Tongue (tissue), 2 donors: Measurements from ENCODE around the gene PDGFD. TPM values are rescaled to one million over a fixed set of nuclear protein-coding genes. Genes with fewer than 3 reads are reported as not detected.

Experiments
- DNase-seq: peaks from one replicate; pipeline ENCODE4 v3.0.0-alpha.2; 2015
- total RNA-seq: library from RNA; depleted of rRNA; stranded (reverse); fragments of >200 nt; gene quantifications from one replicate; pipeline ENCODE4 v1.2.3, GENCODE V29; 2014

PDGFD gene
- total RNA-seq, 1 donor from 2014 or later = 9.5 TPM

DNA sequence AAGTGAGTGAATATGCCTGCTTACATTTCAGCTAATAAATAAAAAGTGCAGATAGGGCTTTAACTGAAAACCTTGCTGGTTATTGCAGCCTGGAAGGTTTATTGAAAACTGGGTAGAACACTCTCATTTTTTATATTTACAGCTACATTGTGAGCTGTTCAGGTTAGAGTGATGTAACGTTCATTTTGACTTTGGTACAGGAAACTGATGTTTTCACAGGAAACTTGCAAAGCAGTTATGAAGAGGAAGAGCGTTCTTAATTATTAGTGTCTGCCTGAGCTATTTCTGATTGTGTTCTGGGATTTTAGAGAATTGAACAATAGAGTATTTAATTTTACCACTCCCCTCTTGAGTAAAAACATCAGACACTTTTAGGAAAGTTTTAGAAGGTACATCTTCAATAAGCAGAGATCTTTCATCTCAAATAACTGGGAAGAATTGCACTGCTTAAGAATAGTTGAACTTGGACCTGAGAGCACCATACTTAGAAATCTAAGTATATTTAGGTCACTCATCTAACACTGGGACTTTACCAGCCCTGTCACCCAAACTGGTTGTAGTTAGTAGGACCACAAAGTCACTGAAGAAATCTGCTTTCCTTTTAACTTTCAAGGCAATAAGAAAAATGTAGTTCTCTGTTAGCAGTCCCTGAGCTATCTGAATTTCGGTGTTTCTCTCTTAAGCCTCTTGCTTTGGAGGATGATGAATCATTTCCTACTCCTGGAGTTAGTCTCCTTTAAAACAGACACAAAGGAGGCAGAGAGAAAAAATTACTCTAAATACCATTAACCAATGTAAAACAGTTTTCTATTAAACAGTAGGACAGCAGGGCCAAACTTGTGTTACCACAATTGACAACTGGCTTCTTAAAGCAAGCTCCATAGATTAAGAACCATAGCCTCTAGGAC is 256.1 kb downstream of the PDGFD start:
- DNase-seq = no peak

GRCh38 chr11:103907136-103907535 is 256.8 kb downstream of the PDGFD start:
- DNase-seq = no peak

GRCh38 chr11:103906291-103906867 is 257.6 kb downstream of the PDGFD start:
- no peak for DNase-seq

GRCh38 chr11:103904324-103904667 is 259.7 kb downstream of the PDGFD start:
- DNase-seq = no peak

- no peak for DNase-seq
Measured at GRCh38 chr11:103903621-103904323, 260.2 kb downstream of the PDGFD start.

DNA sequence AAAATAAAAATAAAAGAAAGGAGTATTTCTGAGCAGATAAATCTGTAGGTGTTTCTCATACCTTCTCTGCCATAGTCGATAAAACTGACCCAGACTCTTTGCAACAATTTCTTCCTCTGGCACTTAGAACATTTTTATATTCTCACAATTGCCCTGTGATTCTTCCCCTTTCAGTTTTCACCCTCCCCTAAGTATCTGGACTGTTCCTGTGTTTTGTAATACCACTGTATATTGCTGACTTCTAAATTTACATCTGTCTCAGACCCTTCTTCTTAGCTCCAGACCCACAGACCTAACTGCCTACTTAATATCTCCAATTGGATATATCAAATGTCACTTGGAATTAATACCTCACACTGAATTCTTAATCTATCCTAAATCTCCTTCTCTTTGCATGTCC is 261.0 kb downstream of the PDGFD start:
- DNase-seq = no peak

DNA sequence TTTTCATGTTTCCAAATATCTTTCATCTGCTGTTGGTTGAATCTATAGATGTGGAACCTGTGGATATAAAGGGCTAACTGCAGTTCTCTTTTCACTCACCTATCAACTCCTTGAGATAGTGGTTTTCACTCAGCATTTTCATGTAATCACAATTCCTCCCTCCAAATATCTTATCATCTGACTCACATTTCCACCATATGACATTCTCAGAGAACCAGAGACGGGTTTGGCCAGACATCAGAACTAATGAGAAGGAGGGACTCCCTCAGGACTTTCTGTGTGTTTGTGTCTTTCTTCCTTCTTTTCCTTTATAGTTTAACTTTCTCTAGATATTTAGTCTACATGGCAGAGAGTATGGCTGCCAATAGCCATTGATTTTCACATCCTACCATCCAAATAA is 262.3 kb downstream of the PDGFD start:
- DNase-seq = no peak

- DNase-seq = no peak
Measured at GRCh38 chr11:103898577-103899336, 265.2 kb downstream of the PDGFD start.

GRCh38 chr11:103898065-103898464 is 265.9 kb downstream of the PDGFD start:
- DNase-seq = no peak

- DNase-seq = no peak
Measured at GRCh38 chr11:103897160-103897936, 266.6 kb downstream of the PDGFD start.

DNA sequence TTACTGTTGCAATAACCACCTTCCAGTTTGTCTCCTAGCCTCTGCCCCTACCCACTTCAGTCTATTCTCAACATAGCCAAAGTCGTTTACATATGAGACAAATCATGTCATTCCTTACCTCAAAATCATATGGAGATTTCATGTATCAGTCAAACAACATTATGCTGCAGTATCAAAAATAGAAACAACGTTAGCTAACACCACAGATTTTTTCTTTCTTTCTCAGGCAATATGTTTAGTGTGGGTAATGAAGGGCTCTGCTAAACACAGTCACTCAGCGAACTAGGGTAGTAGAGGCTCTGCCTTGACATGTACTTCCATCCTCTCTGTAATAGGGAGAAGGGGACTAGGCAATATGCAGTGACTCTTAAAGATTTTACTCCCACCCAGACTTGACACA is 268.8 kb downstream of the PDGFD start:
- no peak for DNase-seq

GRCh38 chr11:103894673-103895072 is 269.3 kb downstream of the PDGFD start:
- DNase-seq = no peak

- no peak for DNase-seq
Measured at GRCh38 chr11:103894034-103894433, 269.9 kb downstream of the PDGFD start.

- DNase-seq = no peak
Measured at GRCh38 chr11:103893371-103893770, 270.6 kb downstream of the PDGFD start.

- DNase-seq = no peak
Measured at GRCh38 chr11:103892603-103893002, 271.3 kb downstream of the PDGFD start.

- DNase-seq = no peak
Measured at GRCh38 chr11:103890654-103891053, 273.3 kb downstream of the PDGFD start.

DNA sequence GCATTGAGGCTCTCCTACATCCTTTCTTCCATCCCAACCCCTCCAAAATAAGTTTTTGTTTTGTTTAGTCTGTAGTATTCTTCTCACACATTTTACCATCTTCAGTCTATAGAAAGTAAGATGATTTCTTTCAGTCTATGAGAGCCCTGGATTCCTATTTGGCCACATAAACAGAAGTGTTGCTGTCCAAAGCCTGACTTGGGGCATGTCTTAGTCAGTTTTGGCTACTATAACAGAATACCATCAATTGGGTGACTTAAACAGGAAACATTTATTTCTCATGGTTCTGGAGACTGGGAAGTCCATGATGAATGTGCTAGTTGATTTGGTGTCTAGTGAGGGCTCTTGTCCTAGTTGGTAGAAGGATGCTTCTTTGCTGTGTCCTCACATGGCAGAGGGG is 274.3 kb downstream of the PDGFD start:
- DNase-seq = no peak

GRCh38 chr11:103888541-103888951 is 275.4 kb downstream of the PDGFD start:
- DNase-seq = no peak

DNA sequence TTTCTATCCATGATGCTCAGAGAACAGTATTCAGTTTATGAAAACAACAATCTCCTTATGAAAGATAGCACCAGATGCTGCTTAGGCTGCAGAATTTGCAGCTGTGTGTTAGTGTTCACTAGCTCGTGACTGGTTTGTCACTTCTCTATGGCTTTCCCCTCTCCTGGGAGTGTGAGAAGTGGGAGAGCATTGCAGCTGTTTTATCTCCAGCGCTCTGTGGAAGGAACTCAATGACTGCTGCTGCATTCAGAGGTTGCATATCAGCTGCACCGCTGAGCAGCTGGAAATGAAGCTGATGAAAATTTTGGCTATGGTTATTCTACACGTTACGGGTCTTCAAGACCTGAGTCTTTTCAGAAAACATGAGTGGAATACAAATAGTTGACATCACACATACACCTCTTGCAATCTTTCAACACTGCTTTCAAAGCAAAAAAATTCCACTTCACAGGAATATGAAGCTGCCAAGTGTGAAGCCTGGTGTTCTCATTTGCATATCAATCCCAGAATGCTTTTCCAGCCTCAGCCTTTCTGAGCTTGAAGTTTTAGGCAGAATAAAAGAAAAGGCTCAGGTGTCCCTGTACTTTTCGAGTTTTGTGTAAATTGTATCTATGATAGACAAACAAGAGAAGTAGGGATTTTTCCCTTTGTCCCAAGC is 276.8 kb downstream of the PDGFD start:
- peak; percentile 87 for DNase-seq

DNA sequence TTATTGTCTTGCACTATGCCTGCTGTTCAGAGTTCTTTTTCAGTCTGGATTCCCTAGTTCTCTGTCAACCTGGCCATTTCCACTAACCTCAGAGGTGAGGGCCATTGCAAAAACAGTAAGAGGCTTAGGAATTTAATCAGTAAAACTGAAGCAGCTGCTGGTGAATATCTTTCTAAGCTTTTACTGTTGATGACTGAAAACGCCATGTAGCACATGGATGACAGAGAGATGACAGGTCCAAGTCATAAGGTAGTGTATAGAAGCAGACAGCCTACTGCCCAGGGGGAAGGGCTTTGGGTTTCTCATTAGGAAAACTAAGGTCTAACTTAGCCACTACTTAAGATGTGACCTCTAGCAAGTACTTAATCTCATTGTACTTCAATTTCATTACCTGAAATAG is 280.1 kb downstream of the PDGFD start:
- DNase-seq = no peak

DNA sequence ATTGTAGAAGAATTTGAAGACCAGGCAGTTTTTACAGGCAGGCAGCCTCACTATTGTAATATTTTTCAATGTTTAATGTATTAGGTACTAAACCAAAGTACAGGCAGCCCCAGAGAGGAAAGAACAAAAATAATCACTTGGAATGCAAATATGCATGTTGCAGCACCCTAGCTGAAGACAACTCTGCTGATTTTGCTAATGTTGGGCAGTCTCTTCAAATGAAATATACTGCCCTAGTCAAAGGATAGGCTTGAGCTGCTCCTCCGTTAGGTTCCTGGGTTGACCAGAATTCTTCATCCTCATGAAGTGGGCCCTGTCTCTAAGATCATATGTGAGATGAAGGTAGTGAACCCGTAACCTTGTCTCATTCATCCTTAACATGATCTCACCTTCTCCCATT is 280.7 kb downstream of the PDGFD start:
- no peak for DNase-seq
